Measurements from ENCODE around the gene CCDC71.

The CCDC71 gene

GRCh38 chr3:49124991-49125670 lies 41.0 kb downstream of the CCDC71 start:
- no peak for DNase-seq

GRCh38 chr3:49124203-49124602 lies 41.9 kb downstream of the CCDC71 start:
- DNase-seq = no peak

- DNase-seq = no peak
Measured at GRCh38 chr3:49123687-49124086, 42.4 kb downstream of the CCDC71 start.

GRCh38 chr3:49122886-49123545 lies 43.1 kb downstream of the CCDC71 start:
- DNase-seq = no peak

- DNase-seq = no peak
Measured at GRCh38 chr3:49122451-49122850, 43.7 kb downstream of the CCDC71 start.

- no peak for DNase-seq
Measured at GRCh38 chr3:49122022-49122421, 44.1 kb downstream of the CCDC71 start.

- DNase-seq = no peak
Measured at GRCh38 chr3:49121132-49121736, 44.9 kb downstream of the CCDC71 start.

- peak; percentile 63 for DNase-seq
Measured at GRCh38 chr3:49120438-49121131, 45.5 kb downstream of the CCDC71 start, which contains the start of gene USP19. TSS of gene USP19 (minus strand) at chr3:49120823. CDS start at chr3:49119145, 1,678 bp downstream.

GRCh38 chr3:49120096-49120437 lies 46.1 kb downstream of the CCDC71 start:
- DNase-seq = no peak

GRCh38 chr3:49119439-49119838 lies 46.7 kb downstream of the CCDC71 start:
- DNase-seq = no peak

- DNase-seq = no peak
Measured at GRCh38 chr3:49119036-49119435, 47.1 kb downstream of the CCDC71 start.
